ENCODE results near the gene ARPC2. TPM values are rescaled to one million over a fixed set of nuclear protein-coding genes. Genes with fewer than 3 reads are reported as not detected.

ARPC2 gene
- total and polyA plus RNA-seq, 10 of the 15 experiments (the other 5 are each of a cell fraction or from before 2014, with no cell fraction given), result 440 to 980 (median 709) TPM

DNA sequence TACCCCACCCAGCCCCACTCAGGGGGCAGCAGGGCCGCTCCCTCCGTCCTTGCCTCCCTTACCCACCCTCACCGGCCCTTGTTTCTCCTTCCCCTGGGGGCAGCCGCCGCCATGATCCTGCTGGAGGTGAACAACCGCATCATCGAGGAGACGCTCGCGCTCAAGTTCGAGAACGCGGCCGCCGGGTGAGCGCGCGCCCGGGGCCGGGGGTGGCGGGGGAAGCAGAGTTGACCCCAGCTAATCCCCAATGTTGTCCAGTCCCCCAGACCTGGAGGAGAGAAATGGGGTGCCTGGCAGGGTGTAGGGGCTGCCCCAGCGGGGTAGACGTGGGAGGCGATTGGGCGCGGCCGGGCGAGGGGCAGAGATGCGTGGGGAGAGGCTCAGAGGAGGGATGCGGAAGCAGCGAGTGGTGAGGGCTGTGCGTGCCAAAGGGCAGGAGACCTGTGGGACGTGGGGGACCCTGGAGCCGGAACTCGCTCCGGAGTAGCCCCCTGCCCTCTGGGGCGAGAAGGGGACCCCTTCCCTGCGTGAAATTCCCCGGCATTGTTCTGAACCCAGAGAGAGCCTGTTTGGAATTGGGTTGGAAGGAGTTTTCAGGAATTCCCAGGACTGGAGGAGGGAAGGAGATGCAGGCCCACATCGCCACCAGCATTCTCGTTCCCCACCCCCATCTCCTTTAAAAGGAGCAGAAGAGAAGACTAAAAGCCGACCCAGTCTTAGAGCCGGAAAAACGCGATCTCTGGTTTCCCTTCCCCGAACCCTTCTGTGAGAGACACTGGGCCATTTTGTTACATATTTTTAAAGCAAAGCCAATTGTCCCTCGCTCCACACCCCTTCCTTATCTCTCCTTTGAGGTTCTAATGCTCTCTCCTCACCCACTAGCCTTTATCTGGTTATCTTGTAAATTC lies 625 bp downstream of the ARPC2 start (continued):
- peak; percentile 80 for TF ChIP-seq NKRF (conservative IDR thresholded peaks at IDR 0.05)
- no peak for TF ChIP-seq BCL11A (IDR thresholded peaks at IDR 0.05; ENCODE audit: low read depth, low read length)
- TF ChIP-seq NFYB (IDR thresholded peaks at IDR 0.05; ENCODE audit: insufficient read depth, low read depth, low read length), result no peak
- peak; percentile 38 for TF ChIP-seq YY1 (IDR thresholded peaks at IDR 0.05; ENCODE audit: low read depth, low read length)
- peak; percentile 64 for TF ChIP-seq GATAD2B (conservative IDR thresholded peaks at IDR 0.05; ENCODE audit: low read depth)
- peak; percentile 85 for TF ChIP-seq IKZF1 (conservative IDR thresholded peaks at IDR 0.05)
- TF ChIP-seq SIX5 (IDR thresholded peaks at IDR 0.05; ENCODE audit: low read depth, low read length, severe bottlenecking), result no peak
- TF ChIP-seq HDGF (IDR thresholded peaks at IDR 0.05), result 0 out of 2 replicates have a peak, but pooled peaks have one; percentile 24
- no peak for TF ChIP-seq ZNF207 (IDR thresholded peaks at IDR 0.05; ENCODE audit: borderline replicate concordance)
- peak; percentile 59; the same call in 1 of the 2 replicates for TF ChIP-seq BACH1 (IDR thresholded peaks at IDR 0.05; ENCODE audit: borderline replicate concordance)
- TF ChIP-seq ATF7 (IDR thresholded peaks at IDR 0.05; ENCODE audit: low read depth), result 0 out of 2 replicates have a peak, but pooled peaks have one; percentile 11
- 0 out of 2 replicates have a peak, but pooled peaks have one; percentile 16 for TF ChIP-seq SPI1 (IDR thresholded peaks at IDR 0.05; ENCODE audit: borderline replicate concordance, insufficient read depth, low read depth, low read length)
- peak; percentile 31; the same call in 1 of the 2 replicates for TF ChIP-seq TCF12 (IDR thresholded peaks at IDR 0.05; ENCODE audit: low read depth, low read length)
- TF ChIP-seq PML (IDR thresholded peaks at IDR 0.05; ENCODE audit: low read length), result peak; percentile 62; the same call in 1 of the 2 replicates
- TF ChIP-seq CBX3 (IDR thresholded peaks at IDR 0.05; ENCODE audit: borderline replicate concordance, low read depth), result no peak
- TF ChIP-seq CBFB (IDR thresholded peaks at IDR 0.05; ENCODE audit: low read depth), result peak; percentile 58; the same call in 1 of the 2 replicates
- TF ChIP-seq, protein P1, sequence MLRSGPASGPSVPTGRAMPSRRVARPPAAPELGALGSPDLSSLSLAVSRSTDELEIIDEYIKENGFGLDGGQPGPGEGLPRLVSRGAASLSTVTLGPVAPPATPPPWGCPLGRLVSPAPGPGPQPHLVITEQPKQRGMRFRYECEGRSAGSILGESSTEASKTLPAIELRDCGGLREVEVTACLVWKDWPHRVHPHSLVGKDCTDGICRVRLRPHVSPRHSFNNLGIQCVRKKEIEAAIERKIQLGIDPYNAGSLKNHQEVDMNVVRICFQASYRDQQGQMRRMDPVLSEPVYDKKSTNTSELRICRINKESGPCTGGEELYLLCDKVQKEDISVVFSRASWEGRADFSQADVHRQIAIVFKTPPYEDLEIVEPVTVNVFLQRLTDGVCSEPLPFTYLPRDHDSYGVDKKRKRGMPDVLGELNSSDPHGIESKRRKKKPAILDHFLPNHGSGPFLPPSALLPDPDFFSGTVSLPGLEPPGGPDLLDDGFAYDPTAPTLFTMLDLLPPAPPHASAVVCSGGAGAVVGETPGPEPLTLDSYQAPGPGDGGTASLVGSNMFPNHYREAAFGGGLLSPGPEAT (IDR thresholded peaks at IDR 0.05; ENCODE audit: low read depth), result peak; percentile 46; the same call in 1 of the 2 replicates
- TF ChIP-seq CHD1 (IDR thresholded peaks at IDR 0.05; ENCODE audit: low read depth, low read length), result 0 out of 2 replicates have a peak, but pooled peaks have one; percentile 13
- no peak for TF ChIP-seq RCOR1 (conservative IDR thresholded peaks at IDR 0.05; ENCODE audit: low read depth, low read length)
- TF ChIP-seq NR2F1 (conservative IDR thresholded peaks at IDR 0.05), result peak; percentile 73
- TF ChIP-seq EGR1 (IDR thresholded peaks at IDR 0.05; ENCODE audit: borderline replicate concordance in 1 of 2, low read depth in 2 of 2, low read length in 2 of 2), result peak in 1 of 2 experiments; percentile 79; a peak in 2 of 3 replicates

Data from GM12878 (cell line).